ENCODE data around the gene NR2F2. TPM values are rescaled to one million over a fixed set of nuclear protein-coding genes. Genes with fewer than 3 reads are reported as not detected.

Gene NR2F2
- polyA plus RNA-seq, 1 donor (not counting 4 experiments of a cell fraction or from before 2014, with no cell fraction given), result 19.5 TPM

DNA sequence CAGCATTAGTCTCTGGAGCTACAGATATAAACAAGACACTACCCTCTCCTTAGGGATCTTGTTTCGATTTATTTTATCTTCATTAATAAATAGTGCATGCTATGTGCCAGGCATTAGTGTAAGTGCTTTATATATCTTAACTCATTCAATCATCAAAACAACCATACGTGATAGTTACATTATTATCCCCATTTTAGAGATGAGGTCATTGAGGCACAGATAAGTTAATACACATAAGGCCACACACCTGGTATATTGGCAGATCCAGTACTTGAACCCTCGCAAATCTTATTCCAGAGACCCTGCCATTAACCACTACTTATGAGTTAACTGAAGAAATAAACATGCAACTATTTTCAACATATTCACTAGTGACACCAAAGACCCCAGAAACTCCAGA lies 25.7 kb upstream of the NR2F2 start:
- FAIRE-seq (no peak), DNase-seq (ENCODE audit: low read depth, low spot score) (no peak)
- no peaks in the 10 kb centered on the region for H3K9me1 ChIP-seq (ENCODE audit: control insufficient read depth, extremely low read depth, insufficient read depth, low read length)
- no peaks in the 10 kb centered on the region for H4K20me1 ChIP-seq (ENCODE audit: control insufficient read depth, extremely low read depth, insufficient read depth, low read length)
- no peaks in the 10 kb centered on the region for H3K4me1 ChIP-seq (ENCODE audit: control insufficient read depth, extremely low read depth, insufficient read depth, low read length)
- no peak overlapping the region for H2AFZ ChIP-seq (ENCODE audit: control insufficient read depth, low read length)
- dilution Hi-C loops (cut with MboI; ENCODE audit: extremely low pct_ligation_motif_present, low sequenced_read_pairs), result no loop called here
- H3K27me3 ChIP-seq (ENCODE audit: control insufficient read depth, extremely low read depth, insufficient read depth, low read length), result no peaks in the 10 kb centered on the region
- TF ChIP-seq EZH2 (IDR thresholded peaks at IDR 0.05; ENCODE audit: low read length), result no peak
- TF ChIP-seq, protein P1, sequence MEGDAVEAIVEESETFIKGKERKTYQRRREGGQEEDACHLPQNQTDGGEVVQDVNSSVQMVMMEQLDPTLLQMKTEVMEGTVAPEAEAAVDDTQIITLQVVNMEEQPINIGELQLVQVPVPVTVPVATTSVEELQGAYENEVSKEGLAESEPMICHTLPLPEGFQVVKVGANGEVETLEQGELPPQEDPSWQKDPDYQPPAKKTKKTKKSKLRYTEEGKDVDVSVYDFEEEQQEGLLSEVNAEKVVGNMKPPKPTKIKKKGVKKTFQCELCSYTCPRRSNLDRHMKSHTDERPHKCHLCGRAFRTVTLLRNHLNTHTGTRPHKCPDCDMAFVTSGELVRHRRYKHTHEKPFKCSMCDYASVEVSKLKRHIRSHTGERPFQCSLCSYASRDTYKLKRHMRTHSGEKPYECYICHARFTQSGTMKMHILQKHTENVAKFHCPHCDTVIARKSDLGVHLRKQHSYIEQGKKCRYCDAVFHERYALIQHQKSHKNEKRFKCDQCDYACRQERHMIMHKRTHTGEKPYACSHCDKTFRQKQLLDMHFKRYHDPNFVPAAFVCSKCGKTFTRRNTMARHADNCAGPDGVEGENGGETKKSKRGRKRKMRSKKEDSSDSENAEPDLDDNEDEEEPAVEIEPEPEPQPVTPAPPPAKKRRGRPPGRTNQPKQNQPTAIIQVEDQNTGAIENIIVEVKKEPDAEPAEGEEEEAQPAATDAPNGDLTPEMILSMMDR (optimal IDR thresholded peaks at IDR 0.05 in 1 of 3, IDR thresholded peaks at IDR 0.05 in 1 of 3, conservative IDR thresholded peaks at IDR 0.05 in 1 of 3; ENCODE audit: extremely low read depth in 1 of 3, insufficient read depth in 2 of 3, low read length in 3 of 3), result no peak
- no peak overlapping the region for H3K4me3 ChIP-seq (ENCODE audit: control insufficient read depth in 2 of 3, extremely low read depth in 1 of 3, insufficient read depth in 2 of 3, low read depth in 1 of 3, low read length in 3 of 3)
- no peak overlapping the region for H3K27ac ChIP-seq (ENCODE audit: control insufficient read depth, insufficient read depth, low read length)
- no peaks in the 10 kb centered on the region for H3K79me2 ChIP-seq (ENCODE audit: control insufficient read depth, insufficient read depth, low read length)
- H3K9ac ChIP-seq (ENCODE audit: control insufficient read depth, extremely low read depth, insufficient read depth, low read length), result no peak overlapping the region
- H3K36me3 ChIP-seq (ENCODE audit: control insufficient read depth in 2 of 2, extremely low read depth in 1 of 2, insufficient read depth in 2 of 2, low read length in 2 of 2), result no peaks in the 10 kb centered on the region
- no peak overlapping the region for H3K4me2 ChIP-seq (ENCODE audit: control insufficient read depth, extremely low read depth, insufficient read depth, low read depth, low read length)
- no peaks in the 10 kb centered on the region for H3K9me3 ChIP-seq (ENCODE audit: control insufficient read depth, low read depth, low read length)

DNA sequence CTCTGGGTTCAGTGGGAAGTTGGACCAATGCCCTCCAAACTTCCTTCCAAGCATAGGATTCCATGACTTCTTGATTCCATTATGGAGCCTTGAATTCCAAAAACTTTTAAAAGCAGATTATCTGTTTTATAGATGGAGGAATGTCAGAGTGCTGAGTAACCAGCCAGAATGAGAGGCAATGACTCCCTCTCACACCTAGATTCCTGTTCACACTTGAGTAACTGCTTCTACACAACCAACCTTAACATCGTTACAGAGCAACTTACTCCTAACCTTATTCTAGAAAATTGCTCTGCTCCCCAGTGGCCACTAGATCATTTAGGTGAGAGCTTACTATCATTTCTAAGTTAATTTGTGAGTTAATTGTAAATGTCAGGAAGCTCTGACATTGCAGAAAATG lies 24.2 kb upstream of the NR2F2 start:
- dilution Hi-C loops (cut with MboI; ENCODE audit: extremely low pct_ligation_motif_present, low sequenced_read_pairs), result no loop called here
- Histone ChIP-seq H4K20me1 (ENCODE audit: control insufficient read depth, extremely low read depth, insufficient read depth, low read length) (no peaks in the 10 kb centered on the region), H3K4me1 (ENCODE audit: control insufficient read depth, extremely low read depth, insufficient read depth, low read length) (no peaks in the 10 kb centered on the region), H3K9ac (ENCODE audit: control insufficient read depth, extremely low read depth, insufficient read depth, low read length) (no peak overlapping the region), H3K27ac (ENCODE audit: control insufficient read depth, insufficient read depth, low read length) (no peak overlapping the region), H3K9me1 (ENCODE audit: control insufficient read depth, extremely low read depth, insufficient read depth, low read length) (no peaks in the 10 kb centered on the region), H3K36me3 (ENCODE audit: control insufficient read depth in 2 of 2, extremely low read depth in 1 of 2, insufficient read depth in 2 of 2, low read length in 2 of 2) (no peaks in the 10 kb centered on the region), H3K27me3 (ENCODE audit: control insufficient read depth, extremely low read depth, insufficient read depth, low read length) (no peaks in the 10 kb centered on the region), H3K4me3 (ENCODE audit: control insufficient read depth in 2 of 3, extremely low read depth in 1 of 3, insufficient read depth in 2 of 3, low read depth in 1 of 3, low read length in 3 of 3) (no peak overlapping the region), H2AFZ (ENCODE audit: control insufficient read depth, low read length) (no peak overlapping the region), H3K4me2 (ENCODE audit: control insufficient read depth, extremely low read depth, insufficient read depth, low read depth, low read length) (no peak overlapping the region), H3K9me3 (ENCODE audit: control insufficient read depth, low read depth, low read length) (no peaks in the 10 kb centered on the region), H3K79me2 (ENCODE audit: control insufficient read depth, insufficient read depth, low read length) (no peaks in the 10 kb centered on the region)
- FAIRE-seq (no peak), DNase-seq (ENCODE audit: low read depth, low spot score) (no peak)
- TF ChIP-seq, protein P1 (optimal IDR thresholded peaks at IDR 0.05 in 1 of 3, IDR thresholded peaks at IDR 0.05 in 1 of 3, conservative IDR thresholded peaks at IDR 0.05 in 1 of 3; ENCODE audit: extremely low read depth in 1 of 3, insufficient read depth in 2 of 3, low read length in 3 of 3), result no peak
- TF ChIP-seq EZH2 (IDR thresholded peaks at IDR 0.05; ENCODE audit: low read length), result no peak

All from keratinocyte (primary cell).